Hair follicle dermal papilla cell (primary cell): ENCODE data around the gene OPTN. TPM values are rescaled to one million over a fixed set of nuclear protein-coding genes. Genes with fewer than 3 reads are reported as not detected.

Source experiments
- small RNA-seq: library from RNA; depleted of rRNA; stranded (forward); fragments of <200 nt; gene quantifications from one replicate; pipeline ENCODE3, GENCODE V24; 2012
- total RNA-seq: library from RNA; depleted of rRNA; stranded (reverse); fragments of >200 nt; gene quantifications from 2 replicates; pipeline ENCODE4 v1.2.3, GENCODE V29; 2012

The OPTN gene
- 104 and 111 TPM in 2 replicates for total RNA-seq

GRCh38 chr10:13099666-13100348 lies at the start of gene OPTN:
OPTN (plus strand) TSS chr10:13100163; CDS start chr10:13109123, 8,960 bp downstream.

DNA sequence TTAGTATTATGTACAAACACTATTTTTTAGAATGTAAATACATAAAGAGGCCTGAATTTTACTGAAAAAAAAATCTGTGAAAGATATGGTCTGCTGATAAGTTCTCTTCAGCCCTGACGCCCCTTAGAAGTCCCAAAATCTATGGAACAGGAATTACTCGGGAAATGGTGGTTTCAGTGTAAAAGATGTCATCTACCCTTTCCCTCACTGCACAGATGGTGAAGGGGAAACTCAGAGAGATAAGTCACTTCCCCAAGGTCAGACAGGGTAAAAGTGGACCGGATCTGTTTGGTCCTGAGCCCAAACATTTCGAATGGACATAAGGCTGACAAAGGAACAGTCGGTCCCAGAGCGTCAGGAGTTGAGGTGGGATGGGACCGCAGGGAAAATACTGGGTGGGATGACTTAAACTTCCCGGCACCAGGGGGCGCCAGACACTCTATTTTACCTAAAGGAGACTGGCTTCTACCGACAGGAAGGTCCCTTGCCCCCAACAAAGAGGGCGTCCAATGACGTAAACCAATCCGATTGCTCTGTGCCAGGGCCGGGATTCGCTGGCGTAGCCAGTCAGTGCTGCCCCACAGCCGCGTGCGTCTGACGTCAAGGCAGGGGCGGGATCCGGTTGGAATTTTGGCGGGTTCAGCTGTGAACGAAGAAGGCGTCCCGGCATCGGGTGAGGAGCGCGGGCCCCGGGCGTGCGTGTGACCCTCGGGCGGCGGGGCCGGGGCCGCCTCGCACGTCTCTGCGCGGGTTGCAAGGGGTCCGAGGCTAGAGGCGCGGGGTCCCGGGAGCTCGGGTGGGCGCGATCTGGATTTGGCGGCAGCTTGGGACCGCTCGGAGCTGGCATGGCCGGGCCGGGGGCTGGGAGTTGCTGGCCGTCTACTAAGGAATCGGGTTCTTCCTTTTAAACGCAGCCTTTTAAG lies 61.2 kb downstream of the OPTN start, which contains the start of gene MCM10:
Gene MCM10 (plus strand): TSS at position 625 of the 923 bp plus-strand sequence. CDS start 2,645 bp downstream, outside the sequence.

Small RNAs within 50 kb of the gene (small RNA-seq; reads per million reads assigned to genes)
- not detected for gene SNRPGP5

Other genes starting within 250 kb of the OPTN start
- gene CCDC3, start 98.5 kb upstream of the OPTN start, total RNA-seq, result 0.36 and 1.5 TPM in 2 replicates
- gene MCM10, start 61.4 kb downstream of the OPTN start, total RNA-seq, result 0.81 and 0.85 TPM in 2 replicates
- gene UCMA, start 134.2 kb downstream of the OPTN start, total RNA-seq, result not detected in 2 replicates
- 18.2 and 21.0 TPM in 2 replicates for gene PHYH, start 199.9 kb downstream of the OPTN start, total RNA-seq
- gene SEPHS1, start 248.1 kb downstream of the OPTN start, total RNA-seq, result 31.6 and 42.7 TPM in 2 replicates